Psoas muscle (tissue), 8 donors: ENCODE measurements around the gene PPFIA1. TPM values are rescaled to one million over a fixed set of nuclear protein-coding genes. Genes with fewer than 3 reads are reported as not detected.

Source experiments
- ATAC-seq, 4 donors: fragments of 200-7000 bp; cut with Tn5 transposase; one replicate each; pipeline ENCODE4 v1.9.1; 2020; ENCODE audit warnings: moderate library complexity in 3 of 4, mild to moderate bottlenecking in 2 of 4
- DNase-seq, 2 donors: peaks; one replicate each; pipeline ENCODE4 v3.0.0-alpha.2; 2020
- H3K27ac ChIP-seq: fragments of 200-600 bp; one replicate; pipeline ENCODE4 v1.8.0; 2022
- H3K27me3 ChIP-seq, 3 donors: fragments of 200-600 bp in 1 of 3; one replicate each; pipeline versions ENCODE4 v1.6.1 to v1.8.0; 2013 to 2022; ENCODE audit warnings: low read length in 2 of 3, mild to moderate bottlenecking in 2 of 3, moderate library complexity in 1 of 3; ENCODE audit not compliant: insufficient read depth in 3 of 3
- H3K36me3 ChIP-seq, 2 donors: fragments of 200-600 bp in 1 of 2; one replicate each; pipeline versions ENCODE4 v1.6.1 to v1.8.0; 2013 to 2022; ENCODE audit warnings: low read depth in 1 of 2, mild to moderate bottlenecking in 1 of 2, moderate library complexity in 1 of 2; ENCODE audit not compliant: insufficient read depth in 1 of 2
- H3K4me1 ChIP-seq: fragments of 200-600 bp; one replicate; pipeline ENCODE4 v1.8.0; 2022
- H3K4me3 ChIP-seq: fragments of 200-600 bp; one replicate; pipeline ENCODE4 v1.8.0; 2022; ENCODE audit warnings: mild to moderate bottlenecking
- H3K9me3 ChIP-seq: fragments of 200-600 bp; one replicate; pipeline ENCODE4 v1.8.0; 2022
- CTCF ChIP-seq: fragments of 200-600 bp; IDR thresholded peaks from one replicate; pipeline ENCODE4 v1.8.0; 2022; ENCODE audit warnings: antibody characterized with exemption
- WGBS, 3 donors: extraction: QIAGEN DNeasy Blood & Tissue Kit; methylation state at CpG; one replicate each; pipeline versions ENCODE4 v1.1.6 to v1.1.7; 2013; 5-methylcytosine and 5-hydroxymethylcytosine counted together
- intact Hi-C, 2 donors: fragments of 100-400 bp; cut with DNase I; formaldehyde crosslinking; loops; one replicate each; pipeline versions ENCODE4 v1.11.0 to v1.14.2; 2022
- polyA plus RNA-seq, 3 donors: library from polyadenylated mRNA; stranded (reverse); fragments of 200-250 nt; gene quantifications; one replicate each; pipeline ENCODE4 v1.2.3, GENCODE V29; 2013
- total RNA-seq, 4 donors: library from RNA; stranded (reverse); fragmentation: NEBNext Ultra II Directional in 2 of 4; extraction: Animal tissue kit (Norgen Biotek cat#: 25700) in 2 of 4; gene quantifications; one replicate each; pipeline versions ENCODE4 v1.2.1 to v1.2.4, GENCODE V29; 2021 to 2023
- donor health status: healthy with polysubstance abuse.
- donor health status: DM: no; HTN: no; CAD: no; lungs with moderate emphysema.
- donor health status: Bipolar disorder and iron deficiency.
- donor health status: healthy.
- donor health status: DM: yes; HTN: yes; CAD: no.
- donor health status: DM: no; HTN: no; CAD: no.
- donor health status: DM: no; HTN: no; CAD: no.
- donor health status: DM: yes; HTN: yes; CAD: no.

The PPFIA1 gene
- total and polyA plus RNA-seq, 7 donors, result 16.7 to 49.5 (median 34.3) TPM

- 55 to 65% (median 60%) methylated on average over 9 of the region's 9 CpGs for WGBS, 3 donors
- no peak for TF ChIP-seq CTCF
- Histone ChIP-seq H3K36me3 (no peaks in the 10 kb centered on the region), H3K27ac (no peak overlapping the region), H3K9me3 (no peaks in the 10 kb centered on the region), H3K4me3 (no peak overlapping the region), H3K27me3 (no peaks in the 10 kb centered on the region), H3K4me1 (no peaks in the 10 kb centered on the region)
- intact Hi-C loops, result no loop called here
- DNase-seq, result no peak
- ATAC-seq, result no peak
These were observed 43.5 kb upstream of the PPFIA1 start for GRCh38 chr11:70226967-70227366.

- no peak overlapping the region for H3K27ac ChIP-seq
- no peak for TF ChIP-seq CTCF
- H3K4me1 ChIP-seq, result no peaks in the 10 kb centered on the region
- intact Hi-C loops, result no loop called here
- no peaks in the 10 kb centered on the region for H3K36me3 ChIP-seq
- DNase-seq (no peak), ATAC-seq (no peak)
- H3K4me3 ChIP-seq, result no peak overlapping the region
- 89 to 95% (median 90%) methylated on average over 10 of the region's 10 CpGs for WGBS, 3 donors
- peaks cover 0 to 2% (median 0%) of the 10 kb centered on the region in 3 donors for H3K27me3 ChIP-seq
- H3K9me3 ChIP-seq, result no peaks in the 10 kb centered on the region
These were observed 40.8 kb upstream of the PPFIA1 start for GRCh38 chr11:70229737-70230136.

- no peak for TF ChIP-seq CTCF
- no peak overlapping the region for H3K27ac ChIP-seq
These were observed 40.2 kb upstream of the PPFIA1 start for GRCh38 chr11:70230151-70230839.

GRCh38 chr11:70230840-70231710, 39.4 kb upstream of the PPFIA1 start:
- peak; percentile 32 to 89 (median 82) for ATAC-seq
- Histone ChIP-seq H3K4me3 (no peak overlapping the region), H3K27me3 (peaks cover 0 to 2% (median 0%) of the 10 kb centered on the region in 3 donors), H3K36me3 (no peaks in the 10 kb centered on the region), H3K9me3 (no peaks in the 10 kb centered on the region), H3K4me1 (no peaks in the 10 kb centered on the region), H3K27ac (no peak overlapping the region)
- intact Hi-C loops, result no loop called here
- no peak for TF ChIP-seq CTCF
- 52 to 59% (median 57%) methylated on average over 22 of the region's 22 CpGs for WGBS, 3 donors
- no peak for DNase-seq

More at GRCh38 chr11:70230151-70230839, 40.2 kb upstream of the PPFIA1 start:
- ATAC-seq, result no peak
- intact Hi-C loops, result no loop called here
- Histone ChIP-seq H3K4me3 (no peak overlapping the region), H3K27me3 (peaks cover 0 to 2% (median 0%) of the 10 kb centered on the region in 3 donors), H3K9me3 (no peaks in the 10 kb centered on the region), H3K36me3 (no peaks in the 10 kb centered on the region), H3K4me1 (no peaks in the 10 kb centered on the region)
- DNase-seq, result no peak
- WGBS, 3 donors, result 84 to 89% (median 86%) methylated on average over 8 of the region's 8 CpGs
